Hippocampal formation (tissue), 2 donors: ENCODE data around the gene COL25A1.

Source experiments
- DNase-seq, 2 donors: peaks; one replicate each; lab custom pipeline; 2025; lab: John Stamatoyannopoulos, UW

COL25A1 gene

DNA sequence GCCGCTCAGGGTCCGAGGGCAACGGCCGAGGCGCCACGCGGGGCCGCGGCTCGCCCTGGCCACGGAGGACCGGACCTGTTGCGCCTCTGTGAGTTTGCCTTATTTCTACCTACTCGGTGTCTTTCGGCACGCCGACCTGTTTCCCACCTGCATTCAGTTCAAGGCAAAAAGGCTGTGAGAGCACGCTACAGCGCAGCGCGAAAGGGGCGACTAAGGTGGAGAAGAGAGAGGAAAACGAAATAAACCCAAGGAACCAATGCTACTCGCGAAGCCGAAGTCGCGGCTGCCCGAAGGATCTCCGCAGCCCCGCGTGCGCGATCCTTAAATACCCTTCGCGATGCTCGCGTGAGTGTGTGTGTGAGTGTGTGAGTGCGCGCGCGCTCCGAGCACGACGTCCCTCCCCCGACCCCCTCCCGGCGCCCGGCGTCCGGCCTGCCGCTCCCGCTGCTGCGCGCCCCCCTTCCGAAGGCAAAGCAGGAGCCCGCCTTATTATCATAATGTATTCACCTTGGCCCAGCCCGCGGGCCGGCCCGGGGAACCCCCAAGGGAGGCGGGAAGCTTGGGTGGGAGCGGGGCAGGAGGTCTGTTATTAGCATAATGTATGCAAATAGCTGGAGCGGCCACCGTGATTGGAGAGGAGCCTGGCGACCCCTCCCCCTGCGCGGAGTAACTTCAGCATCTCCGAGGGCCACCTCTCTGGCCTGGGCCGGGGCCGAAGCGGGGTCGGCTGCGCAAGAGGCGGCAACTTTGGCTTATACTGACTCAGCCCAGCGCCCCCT is at the start of gene COL25A1:
Gene COL25A1 (minus strand): TSS at position 298 of the 779 bp plus-strand sequence.
- no peak for DNase-seq

DNA sequence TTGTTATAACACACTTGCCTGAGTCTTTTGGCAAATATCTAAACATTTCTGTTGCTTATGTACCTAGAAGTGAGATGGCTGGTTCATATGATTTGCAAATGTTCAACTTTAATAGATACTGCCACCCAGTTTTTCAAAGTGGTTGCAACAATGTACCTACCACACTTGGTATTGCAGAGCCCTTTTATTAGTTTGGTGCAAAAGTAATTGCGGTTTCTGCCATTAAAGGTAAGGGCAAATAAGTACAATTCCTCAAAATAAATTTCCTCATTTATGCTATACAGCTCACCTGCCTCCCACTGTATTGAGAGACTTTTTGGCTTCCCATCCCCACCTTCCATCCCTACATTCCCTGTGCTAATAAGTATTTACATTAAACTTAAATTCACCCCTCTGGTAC is 47.7 kb upstream of the COL25A1 start:
- no peak for DNase-seq

DNA sequence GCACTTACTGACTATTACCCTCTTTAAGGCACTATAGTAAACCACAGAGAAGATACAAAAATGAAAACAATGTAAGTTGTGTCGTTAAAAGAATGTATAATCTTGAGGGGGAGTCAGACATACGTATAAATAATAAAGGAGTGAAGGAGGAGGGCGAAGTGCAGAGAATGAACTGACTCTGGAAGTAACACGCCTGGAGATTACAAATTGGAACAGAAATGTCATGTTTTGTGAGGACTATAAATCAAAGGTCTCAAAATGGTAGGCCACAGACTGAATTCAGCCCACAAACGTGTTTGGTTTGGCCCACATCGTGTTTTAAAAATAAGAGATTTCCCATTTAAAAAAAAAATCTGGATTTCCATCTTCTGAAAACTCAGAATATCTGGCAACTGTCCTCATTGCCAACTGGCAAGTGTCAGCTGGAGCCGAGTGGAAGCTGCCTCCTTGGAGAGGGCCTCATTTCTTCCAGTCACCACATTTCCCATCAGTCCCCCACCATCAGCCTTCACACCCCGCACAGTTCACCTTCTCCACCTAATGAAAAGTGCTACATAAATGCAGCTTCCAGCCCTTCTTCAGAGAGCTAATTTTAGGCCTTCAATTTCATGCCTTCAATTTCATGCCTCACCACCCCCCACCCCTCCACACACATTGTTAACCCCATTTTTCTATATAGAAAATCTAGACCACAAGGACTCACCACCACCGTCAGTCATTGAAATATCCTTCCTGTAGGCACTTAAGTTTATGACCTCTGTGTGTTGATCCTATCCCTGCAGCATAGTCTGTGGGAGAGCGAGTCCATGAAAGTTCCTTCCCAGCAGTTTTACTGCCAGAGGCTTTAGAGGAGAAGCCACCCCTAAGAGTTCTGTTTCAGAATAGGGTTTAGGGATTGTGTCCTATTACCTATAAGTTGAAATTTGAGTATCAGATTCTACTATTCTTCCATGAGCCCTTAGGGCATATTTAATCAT is 32.0 kb upstream of the COL25A1 start:
- DNase-seq: no peak

GRCh38 chr4:109332926-109333464 is 30.5 kb upstream of the COL25A1 start:
- no peak for DNase-seq

DNA sequence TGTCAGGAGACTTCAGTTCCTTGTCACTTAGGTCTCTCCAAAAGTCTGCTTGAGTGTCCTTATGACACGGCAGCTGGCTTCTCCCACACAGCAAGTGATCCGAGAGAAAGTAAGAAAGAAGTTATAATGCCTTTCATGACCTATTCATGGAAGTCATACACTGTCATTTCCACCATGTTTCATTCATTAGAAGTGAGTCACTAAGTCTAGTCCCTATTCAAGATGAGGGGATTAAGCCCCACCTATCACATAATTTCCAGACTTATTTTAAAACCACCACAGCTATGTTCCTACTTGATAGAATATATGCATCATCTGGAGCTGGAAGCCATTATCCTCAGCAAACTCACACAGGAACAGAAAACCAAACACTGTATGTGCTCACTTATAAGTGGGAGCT is 25.2 kb upstream of the COL25A1 start:
- no peak for DNase-seq

DNA sequence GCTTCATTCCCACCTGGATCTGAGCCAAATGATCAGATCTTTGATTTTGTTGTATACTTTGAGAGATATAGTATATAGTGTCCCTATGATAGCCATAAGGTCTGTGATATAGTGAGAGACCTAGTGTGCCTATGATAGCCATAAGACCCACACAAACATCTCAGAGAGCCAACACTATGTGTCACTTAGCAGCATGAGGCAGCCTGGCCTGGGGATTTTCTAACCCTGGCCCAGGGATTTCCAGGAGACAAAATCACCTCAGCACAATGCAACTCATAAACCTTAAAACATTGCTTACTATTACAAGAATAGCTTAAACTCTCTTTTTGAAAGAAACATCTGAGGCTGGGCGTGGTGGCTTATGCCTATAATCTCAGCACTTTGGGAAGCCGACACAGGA is 23.2 kb upstream of the COL25A1 start:
- no peak for DNase-seq

DNA sequence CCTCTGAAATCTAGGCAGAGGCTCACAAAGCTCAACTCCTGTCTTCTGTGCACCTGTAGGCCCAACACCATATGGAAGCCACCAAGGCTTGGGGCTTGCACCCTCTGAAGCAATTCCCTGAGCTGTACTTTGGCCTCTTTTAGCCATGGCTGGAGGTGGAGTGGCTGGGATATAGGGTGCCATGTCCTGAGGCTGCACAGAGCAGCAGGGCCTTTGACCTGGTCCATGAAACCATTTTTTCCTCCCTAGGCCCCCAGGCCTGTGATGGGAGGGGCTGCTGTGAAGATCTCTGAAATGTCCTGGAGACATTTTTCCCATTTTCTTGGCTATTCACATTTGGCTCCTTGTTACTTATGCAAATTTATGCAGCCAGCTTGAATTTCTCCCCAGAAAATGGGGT is 20.9 kb upstream of the COL25A1 start:
- no peak for DNase-seq

GRCh38 chr4:109321232-109321631 is 18.8 kb upstream of the COL25A1 start:
- DNase-seq: no peak

- DNase-seq: no peak
These were observed 17.2 kb upstream of the COL25A1 start for GRCh38 chr4:109319684-109320083.

DNA sequence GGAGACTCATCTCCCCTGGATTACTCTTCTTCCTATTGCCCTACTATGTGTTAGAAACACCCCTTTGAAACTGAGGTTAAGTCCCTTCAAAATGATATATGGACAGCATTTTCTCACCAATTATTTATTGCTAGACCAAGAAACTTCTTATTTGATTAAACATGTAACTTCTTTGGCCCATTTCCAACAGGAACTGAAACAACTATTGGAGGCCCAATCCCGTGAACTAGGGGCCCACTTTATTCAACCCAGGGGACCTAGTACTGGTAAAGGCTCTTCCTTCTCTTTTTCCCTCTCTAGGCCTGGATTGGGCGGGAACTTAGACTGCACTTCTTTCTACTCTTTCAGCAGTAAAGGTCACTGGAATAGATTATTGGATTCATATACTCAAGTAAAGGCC is 16.7 kb upstream of the COL25A1 start:
- DNase-seq: no peak

GRCh38 chr4:109315818-109316217 is 13.4 kb upstream of the COL25A1 start:
- DNase-seq: no peak

- DNase-seq: no peak
These were observed 12.9 kb upstream of the COL25A1 start for GRCh38 chr4:109315341-109315740.

GRCh38 chr4:109313168-109314133 is 11.0 kb upstream of the COL25A1 start:
- DNase-seq: no peak

DNA sequence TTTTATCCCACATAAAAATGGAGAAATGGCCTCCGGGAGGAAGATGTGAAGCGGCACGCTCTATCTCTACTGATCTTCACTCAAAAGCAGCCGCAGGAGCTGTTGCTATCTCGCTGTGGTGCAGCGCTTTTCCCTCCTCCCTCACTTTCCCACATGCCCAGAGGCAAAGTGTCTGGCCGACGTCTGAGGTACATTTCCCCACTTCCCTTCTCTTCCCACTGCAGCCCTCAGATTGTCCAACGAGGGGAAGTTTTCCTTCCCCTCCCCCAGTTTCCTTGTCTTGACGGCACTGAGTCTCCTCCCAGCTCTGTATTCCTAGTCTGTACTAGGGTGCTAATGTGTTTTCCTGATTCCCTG is 660 bp upstream of the COL25A1 start:
- DNase-seq: no peak

DNA sequence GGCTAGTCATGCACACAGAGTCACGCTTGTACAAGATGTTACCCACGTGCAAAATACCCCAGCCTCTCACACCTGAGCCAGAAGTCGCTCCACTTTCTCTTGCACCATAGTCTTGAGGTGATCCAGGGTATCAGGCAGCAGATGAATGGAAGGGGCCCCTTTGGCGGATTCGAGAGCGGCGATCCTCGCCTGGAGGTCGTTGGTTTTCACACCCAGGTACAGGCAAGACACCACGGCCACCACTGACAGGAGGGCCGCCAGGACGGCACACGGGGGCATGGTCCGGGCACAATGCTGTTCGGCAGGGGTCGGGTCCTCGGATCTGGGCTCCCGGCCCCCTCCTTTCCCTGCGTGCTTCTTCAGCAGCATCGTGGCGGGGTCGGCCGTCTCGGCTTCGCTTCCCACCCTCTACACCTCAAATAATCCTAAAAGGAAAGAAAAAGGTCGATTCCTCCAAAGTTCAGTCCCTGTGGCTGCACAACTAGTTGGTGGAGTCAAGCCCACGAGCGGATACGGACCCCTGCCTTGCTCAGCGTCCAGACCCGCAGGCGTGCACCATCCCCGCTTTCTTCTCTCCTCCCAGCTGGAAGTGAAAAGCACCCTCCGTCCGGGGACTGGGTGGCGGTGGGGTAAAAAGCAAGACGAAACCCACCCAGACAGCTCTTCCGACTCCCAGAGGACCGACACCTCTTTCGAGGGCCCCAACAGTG is 652 bp downstream of the COL25A1 start:
- no peak for DNase-seq

DNA sequence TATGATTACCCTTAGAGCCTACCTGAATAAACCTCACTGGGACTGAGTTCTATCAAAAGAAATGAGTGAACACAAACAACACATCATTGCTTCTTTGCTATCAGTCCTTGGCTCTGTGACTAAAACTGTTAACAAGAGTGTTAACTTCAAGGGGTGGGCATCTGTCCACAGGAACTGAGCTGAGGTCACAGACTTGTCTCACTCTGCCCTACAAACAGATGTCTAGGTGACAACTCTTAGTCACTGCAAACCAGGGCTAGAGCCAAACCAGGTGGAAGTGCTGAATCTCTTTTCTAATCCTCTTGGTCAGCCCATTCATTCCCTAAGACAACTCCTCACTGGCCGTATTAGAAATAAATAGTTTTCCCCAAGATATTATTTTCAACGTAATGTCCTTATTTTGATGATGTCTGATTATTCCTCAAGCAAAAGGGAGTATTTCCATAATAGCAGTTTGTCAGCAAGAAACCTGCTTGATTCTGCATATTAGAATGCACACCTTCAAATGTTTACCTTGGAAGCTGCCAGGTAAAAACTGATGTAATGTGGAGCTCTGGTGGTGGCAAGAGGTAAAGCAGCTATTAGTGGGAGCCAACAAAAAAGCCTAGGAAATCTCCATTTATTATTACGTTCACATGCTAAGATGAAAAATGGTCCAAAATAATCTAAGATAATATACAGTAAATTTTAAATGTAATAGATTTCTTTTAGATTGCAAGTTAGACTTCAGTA is 4.0 kb downstream of the COL25A1 start:
- DNase-seq: no peak

DNA sequence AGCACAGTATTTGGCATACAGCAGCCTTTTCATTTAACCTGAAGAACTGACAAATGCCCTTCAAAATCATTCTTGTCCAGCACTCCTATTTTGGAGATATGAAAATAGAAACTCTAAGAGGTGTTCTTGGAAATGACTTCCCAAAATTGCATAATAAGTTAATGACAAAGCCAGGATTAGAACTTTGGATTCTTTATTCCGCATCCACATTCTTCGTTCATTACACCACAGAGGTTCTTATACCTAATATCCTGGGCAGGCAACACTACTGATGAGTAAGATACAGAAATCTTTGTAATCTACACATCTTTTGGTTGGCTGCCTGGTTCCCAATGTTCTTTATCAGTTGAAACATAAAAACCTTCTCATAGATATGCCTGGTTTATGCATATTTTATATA is 5.9 kb downstream of the COL25A1 start:
- no peak for DNase-seq

DNA sequence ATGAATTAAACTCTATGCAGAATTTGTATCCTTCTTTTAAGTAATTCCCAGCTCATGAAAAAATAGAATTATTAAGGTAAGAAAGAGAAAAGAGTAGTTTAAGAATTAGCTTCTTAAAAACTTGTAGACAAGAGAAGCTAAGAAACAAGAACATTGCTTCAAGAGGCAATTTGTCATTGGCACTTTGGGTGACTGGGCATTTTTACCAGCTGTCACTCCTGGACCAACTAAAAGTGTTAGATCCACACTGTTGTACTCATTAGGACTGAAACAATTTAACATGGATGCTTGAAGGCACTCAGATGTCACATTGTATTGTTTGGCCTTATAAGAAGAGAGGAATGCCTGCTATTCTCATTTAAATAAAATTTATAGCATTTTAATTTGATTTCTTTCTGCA is 7.4 kb downstream of the COL25A1 start:
- no peak for DNase-seq

GRCh38 chr4:109294468-109295020 is 7.9 kb downstream of the COL25A1 start:
- DNase-seq: no peak

DNA sequence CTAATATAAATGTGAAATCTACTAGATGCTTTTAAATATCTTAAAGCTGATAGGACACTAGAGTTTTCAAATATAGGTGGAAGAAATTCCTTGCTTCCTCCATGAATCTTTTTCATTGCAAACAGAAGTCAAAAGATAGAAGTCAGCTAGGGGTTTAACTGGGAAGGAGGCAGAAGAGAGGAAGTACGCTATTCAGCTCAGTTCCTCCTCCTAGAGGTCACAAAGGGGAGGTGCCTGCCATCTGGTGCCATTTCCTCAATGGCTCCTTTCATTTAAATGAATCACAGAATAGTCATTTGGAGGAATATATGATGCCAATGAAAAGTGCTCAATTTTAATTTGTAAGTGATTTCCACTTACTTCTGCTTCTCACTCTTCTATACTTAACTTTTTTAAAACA is 8.5 kb downstream of the COL25A1 start:
- no peak for DNase-seq
